NCI-H526 (cell line): Measurements from ENCODE around the gene PHF2.
"Not testable (repeated sequence)": the region's sequence is repeated elsewhere in the genome, so short reads cannot be mapped to it uniquely, and the experiment has no call there.

Experiments
- DNase-seq, 2 experiments: peaks; one replicate each; lab custom pipeline; 2025; lab: John Stamatoyannopoulos, UW

Gene PHF2

DNA sequence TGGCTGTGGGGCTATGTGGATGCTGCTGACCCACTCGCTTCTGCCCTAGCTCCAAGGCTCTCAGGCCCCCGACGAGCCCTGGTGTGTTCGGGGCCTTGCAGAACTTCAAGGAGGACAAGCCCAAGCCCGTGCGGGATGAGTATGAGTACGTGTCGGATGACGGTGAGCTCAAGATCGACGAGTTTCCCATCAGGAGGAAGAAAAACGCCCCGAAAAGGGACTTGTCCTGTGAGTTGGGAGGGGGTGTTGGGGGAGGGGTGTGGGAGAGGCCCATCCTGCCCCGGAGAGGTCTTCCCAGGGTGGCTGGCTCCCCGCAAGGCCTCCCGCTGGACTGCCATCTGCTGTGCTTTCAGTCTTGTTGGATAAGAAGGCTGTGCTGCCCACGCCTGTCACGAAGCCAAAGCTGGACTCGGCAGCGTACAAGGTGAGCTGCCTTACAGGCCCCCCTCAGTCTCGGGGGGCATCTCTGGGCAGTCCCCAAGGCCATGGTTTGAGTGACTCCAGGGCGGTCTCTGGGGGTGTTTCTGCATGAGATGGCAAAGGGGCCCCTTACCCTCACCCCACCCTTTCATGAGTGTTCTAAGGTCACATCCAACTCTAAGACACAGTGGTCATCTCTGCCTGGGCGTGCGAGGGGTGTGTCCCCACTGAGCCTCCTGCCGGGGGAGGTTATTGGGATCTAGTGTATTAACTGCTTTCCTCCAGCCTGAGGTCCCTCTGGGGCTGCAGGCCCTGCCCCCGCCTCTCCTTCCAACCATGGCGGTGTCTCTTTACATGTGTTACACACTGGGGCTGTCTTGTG is 89.5 kb downstream of the PHF2 start:
- DNase-seq = no peak

DNA sequence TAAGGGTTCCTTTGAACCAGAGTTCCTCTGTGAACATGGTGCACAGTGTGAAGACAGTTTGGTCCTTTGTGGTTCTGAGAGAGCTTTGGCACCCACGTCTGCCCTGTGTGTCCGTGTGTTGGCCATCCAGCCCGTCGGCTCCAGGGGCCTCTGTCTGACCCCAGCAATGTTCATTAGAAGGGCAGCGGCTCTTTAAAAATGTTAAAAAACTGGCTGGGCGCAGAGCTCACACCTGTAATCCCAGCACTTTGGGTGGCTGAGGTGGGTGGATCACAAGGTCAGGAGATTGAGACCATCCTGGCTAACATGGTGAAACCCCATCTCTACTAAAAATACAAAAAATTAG is 90.0 kb downstream of the PHF2 start:
- DNase-seq = not testable (repeated sequence)

DNA sequence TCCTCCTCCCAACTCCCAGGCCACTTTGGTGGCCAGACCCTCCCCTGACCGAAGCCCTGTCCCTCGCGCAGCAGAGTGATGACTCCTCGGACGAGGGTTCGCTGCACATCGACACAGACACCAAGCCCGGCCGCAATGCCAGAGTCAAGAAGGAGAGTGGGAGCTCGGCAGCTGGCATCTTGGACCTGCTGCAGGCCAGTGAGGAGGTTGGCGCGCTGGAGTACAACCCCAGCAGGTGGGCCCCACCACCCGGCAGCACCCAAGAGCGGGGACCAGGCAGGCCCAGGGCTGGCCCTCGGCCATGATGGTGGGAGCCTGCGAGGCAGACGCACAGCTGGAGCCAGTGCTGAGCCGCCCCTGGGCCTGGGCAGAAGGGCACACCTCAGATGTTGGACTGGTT is 90.6 kb downstream of the PHF2 start:
- DNase-seq = no peak

DNA sequence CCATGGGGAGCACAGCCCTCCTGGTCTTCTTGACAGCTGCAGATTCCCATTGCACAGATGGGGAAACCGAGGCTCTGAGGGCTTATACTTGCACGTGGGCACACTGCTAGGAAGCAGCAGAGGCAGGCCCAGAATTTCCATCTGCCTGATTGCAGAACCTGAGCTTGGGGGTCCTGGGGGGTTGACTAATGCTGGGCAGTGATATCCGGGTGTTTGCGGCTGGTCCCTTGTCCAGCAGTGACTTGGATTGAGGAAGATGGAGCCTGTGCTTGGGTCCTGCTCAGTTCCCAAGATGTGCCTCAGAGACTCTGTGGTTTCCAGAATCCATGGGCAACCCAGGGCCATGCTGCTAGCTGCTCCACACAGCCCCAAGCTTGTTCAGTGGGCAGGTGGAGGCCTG is 91.2 kb downstream of the PHF2 start:
- no peak for DNase-seq

DNA sequence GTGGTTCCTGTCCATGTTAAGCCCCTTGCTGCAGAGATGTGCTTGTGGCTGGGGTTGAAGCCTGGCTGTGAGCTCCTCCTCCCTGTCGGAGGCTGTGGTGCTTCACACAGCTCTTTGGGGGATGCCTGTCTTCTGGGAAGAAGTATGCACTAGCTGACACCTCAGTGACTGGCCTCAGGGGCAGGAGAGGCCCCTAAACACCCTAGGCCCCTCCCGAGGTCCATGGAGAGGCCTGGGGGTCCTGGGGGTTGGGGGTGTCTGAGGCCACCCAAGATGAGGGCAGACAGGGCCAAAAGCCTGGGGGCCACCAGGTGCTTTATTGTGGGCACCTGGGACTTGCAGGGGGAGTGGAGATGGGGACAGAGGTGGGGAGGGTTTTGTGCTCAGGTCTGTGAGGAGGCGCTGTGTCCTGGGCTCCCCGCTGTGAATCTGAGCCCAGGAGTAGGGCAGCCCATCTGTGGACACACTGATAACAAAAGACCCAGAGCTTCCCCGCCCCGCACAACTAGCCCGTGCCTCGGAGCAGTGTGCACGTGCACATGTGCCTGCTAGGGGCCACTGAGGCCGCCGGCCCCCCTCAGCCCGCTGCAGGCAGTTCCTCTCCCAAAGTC is 92.0 kb downstream of the PHF2 start:
- DNase-seq = no peak

DNA sequence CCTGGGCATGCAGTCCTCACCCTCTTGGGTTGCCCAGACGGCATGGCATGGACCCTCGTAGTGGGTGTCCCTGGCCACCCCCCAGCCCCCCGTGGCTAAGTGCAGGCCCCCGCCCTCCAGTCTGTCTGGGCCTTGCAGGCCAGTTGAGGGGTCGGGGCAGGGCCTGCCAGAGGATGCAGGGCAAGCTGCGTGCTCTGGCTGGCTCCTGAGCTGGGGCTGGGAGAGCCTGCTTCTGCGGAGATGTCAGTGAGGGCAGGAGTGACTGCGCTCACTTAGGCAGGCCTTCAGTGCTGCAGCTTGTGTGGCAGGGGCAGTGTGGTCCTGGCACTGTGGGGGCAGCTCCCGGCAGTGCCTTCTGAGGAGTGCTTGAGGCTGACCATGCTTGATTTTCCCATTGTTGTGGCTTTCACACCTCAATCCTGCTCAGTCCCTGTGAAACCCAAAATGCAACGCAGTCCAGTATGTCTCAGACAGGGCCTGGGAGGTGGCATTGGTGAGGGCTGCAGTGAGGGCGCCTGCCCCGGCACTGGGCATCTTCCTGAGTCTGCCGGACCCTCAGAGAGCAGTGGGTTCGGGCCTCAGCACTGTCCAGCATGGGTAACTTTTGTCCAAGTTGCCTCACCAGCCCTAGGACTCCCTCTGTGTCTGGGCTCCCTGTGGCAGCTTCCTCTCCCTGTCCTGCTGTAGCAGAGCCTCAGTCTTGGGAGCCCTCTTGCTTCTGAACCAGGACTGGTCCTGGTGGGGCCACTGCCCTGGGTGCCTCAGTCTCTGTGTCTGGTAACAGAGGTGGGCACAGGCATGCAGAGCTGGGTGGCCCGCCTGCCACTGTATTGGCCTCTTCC is 93.0 kb downstream of the PHF2 start:
- DNase-seq = no peak

DNA sequence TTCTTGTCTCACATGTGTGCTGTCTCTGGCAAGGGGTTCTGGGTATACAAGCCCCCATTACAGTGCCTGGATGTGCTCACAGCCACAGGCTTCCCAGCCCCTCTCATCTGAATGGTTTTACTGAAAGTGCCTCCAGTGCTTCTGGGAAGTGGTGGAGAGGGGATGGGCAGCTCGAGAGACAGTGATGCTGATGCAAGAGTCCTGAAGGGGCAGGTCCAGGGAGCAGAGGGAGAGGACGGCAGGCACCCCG is 93.5 kb downstream of the PHF2 start:
- no peak for DNase-seq

DNA sequence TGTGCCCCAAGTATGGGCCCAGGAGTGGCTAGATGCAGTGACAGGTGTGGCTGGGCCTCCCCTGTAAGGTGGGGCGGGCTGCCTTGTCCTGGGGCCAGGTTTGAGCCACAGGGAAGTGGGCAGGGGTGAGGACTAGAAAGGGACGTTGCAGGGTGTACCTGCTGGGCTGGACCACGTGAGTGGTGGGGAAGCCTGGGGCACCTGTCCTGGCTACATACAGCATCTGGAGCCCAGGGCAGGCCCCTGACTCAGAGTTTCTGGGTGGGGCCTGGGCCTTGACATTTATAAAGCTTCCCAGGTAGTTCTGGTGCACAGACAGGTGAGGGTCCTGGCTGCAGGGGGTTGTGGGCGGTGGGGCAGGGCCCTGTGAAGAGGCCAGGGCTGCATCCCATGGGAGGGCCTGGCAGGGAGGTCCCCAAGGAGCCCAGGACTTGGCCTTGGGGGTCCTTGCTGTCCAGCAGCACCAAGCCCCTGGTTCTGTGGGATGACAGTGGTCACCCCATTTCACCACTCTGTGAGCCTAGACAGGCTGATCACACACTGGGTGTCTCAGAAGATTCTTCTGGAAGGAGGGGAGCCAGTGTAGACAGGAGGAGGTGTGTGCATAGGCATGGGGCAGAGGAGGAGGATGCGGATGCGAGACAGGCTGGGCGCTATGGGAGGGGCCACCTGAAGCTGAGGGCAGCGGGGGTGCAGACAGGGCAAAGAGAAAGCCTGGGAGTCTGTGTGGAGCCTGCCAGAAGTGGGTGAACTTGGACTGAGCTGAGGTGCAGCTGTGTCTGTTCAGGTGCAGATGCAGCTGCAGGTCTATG is 94.0 kb downstream of the PHF2 start:
- DNase-seq = no peak

DNA sequence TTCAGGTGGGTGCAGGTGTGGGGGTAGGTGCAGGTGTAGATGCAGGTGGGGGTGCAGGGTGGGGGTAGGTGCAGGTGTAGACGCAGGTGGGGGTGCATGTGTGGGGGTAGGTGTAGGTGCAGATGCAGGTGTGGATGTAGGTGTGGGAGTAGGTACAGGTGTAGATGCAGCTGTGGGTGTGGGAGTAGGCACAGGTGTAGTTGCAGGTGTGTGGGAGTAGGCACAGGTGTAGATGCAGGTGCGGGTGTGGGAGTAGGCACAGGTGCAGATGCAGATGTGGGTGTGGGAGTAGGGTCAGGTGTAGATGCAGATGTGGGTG is 94.6 kb downstream of the PHF2 start:
- no peak for DNase-seq

DNA sequence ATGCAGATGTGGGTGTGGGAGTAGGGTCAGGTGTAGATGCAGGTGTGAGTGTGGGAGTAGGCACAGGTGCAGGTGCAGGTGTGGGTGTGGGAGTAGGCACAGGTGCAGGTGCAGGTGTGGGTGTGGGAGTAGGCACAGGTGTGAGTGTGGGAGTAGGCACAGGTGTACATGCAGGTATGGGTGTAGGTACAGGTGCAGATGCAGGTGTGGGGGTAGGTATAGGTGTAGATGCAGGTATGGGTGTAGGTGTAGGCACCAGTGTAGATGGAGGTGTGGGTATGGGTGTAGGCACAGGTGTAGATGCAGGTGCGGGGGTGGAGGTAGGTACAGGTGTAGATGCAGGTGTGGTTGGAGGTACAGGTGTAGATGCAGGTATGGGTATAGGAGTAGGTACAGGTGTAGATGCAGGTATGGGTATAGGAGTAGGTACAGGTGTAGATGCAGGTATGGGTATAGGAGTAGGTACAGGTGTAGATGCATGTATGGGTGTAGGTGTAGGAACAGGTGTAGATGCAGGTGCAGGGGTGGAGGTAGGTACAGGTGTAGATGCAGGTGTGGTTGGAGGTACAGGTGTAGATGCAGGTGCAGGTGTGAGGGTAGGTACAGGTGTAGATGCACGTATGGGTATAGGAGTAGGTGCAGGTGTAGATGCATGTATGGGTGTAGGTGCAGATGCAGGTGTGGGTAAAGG is 96.1 kb downstream of the PHF2 start:
- not testable (repeated sequence) for DNase-seq

DNA sequence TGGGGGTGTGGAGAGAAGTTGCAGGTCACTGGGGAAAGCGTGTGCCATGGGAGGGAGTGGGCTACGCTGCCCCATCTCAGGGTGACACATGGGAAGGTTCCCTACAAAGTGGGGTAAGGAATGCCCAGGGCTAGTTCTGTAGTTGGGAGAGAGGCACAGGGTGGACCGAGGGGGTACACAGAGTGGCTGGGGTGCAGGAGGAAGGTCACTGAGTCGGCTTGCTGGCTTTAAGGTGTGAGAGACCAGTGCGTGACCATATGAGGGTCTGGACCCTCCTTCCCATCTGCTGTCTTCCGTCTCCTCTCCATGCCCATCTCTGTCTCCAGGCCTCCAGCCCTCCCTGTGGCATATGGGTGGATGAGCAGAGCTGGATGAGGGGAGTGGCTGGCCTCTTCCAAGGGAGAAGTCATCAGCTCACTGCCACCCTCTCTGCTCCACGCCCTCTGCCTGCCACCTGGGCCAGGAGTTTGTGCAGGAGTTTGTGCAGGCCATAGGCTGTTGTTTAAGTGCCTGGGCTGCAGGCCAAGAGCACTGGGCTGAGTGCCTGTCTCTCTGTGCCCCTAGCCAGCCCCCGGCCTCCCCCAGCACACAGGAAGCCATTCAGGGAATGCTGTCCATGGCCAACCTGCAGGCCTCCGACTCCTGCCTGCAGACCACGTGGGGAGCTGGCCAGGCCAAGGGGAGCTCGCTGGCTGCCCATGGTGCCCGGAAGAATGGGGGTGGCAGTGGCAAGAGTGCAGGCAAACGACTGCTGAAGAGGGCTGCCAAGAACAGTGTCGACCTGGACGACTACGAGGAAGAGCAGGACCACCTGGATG is 96.8 kb downstream of the PHF2 start:
- no peak for DNase-seq

DNA sequence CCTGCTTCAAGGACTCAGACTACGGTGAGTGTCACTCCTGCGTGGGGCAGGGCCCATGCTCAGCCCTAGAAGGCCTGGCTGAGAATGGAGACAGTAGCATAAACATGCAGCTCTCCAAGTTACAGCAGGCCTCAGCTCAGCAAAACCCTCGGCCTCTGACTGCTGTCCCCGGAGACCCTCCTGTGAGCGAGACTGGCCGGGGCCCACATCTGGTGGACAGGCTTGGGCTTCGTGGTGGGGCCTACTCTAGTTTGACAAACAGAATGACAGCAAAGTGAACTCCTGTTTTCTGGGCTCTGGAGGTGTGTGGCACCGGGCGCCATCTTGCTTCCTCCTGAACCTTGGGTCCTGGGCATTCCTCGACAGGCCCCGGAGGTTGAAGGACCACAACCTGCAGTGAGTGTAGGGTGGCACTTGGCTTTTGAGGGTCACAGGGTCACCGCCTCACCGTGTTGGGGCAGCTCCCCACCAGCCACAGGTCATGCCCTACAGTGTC is 97.5 kb downstream of the PHF2 start:
- no peak for DNase-seq

DNA sequence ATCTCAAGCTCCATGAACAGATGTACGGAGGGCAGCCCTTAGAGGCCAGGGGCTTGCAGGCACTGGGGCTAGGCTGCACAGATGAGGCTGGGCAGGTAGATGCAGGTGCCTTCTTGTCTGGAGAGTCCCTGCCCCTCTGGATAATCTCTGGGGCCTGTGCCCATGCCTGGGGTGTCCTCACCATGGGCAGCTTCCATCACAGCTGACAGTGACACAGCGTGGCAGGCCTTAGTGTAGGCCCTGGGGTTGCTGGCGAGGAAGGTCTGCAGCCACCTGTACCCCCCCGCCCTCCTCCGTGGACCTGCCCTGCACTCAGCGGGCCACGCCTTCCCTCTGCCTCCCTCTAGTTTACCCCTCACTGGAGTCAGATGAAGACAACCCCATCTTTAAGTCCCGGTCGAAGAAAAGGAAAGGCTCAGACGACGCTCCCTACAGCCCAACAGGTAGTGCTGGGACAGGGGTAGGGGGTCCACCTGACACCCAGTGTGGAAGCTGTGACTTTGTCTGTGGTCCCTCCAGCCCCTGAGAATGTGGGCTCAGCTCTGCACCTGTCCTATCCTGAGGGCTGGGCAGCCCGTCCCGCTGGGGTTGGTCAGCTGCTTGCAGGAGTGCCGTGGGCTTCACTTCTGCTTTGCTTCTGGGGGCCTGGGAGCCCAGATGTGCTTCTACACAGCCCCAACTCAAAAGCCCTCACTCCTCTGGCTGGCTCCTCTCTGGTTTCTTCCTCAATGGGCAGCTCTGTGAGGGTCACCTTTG is 98.4 kb downstream of the PHF2 start:
- no peak for DNase-seq

DNA sequence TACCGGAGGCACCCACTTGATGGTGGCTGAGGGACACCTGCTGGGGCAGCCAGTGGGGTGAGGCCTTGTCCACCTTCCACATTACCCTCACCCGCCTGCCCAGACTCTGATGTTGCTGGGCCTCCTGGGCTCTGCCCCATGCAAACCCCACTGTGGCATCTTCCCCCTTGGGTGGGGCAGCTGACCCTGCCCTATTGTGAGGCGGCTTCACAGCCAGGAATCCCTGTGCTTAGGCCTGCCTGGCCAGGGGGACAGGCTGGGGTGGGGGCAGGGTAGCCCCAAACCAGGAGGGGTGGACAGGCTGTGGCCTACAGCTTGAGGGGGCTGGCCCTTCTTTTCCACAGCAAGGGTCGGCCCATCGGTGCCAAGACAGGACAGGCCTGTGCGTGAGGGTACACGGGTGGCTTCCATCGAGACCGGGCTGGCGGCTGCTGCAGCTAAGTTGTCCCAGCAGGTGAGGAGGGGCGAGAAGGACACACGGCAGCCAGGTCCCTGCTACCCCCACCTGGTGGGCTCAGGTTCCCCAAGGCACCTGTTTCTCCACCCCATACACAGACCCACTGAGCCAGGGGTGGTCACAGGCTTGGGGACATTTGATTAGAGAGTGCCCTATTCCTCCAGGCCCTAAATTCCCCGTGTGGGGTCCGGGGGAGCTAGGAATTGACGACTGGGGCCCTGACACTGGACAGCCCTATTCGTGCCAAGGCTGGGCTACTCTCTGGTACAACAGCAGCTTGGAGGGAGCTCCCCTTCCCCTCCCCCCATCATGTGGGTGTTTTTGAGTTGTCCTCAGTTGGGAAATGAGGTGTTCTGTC is 99.2 kb downstream of the PHF2 start:
- DNase-seq = no peak

DNA sequence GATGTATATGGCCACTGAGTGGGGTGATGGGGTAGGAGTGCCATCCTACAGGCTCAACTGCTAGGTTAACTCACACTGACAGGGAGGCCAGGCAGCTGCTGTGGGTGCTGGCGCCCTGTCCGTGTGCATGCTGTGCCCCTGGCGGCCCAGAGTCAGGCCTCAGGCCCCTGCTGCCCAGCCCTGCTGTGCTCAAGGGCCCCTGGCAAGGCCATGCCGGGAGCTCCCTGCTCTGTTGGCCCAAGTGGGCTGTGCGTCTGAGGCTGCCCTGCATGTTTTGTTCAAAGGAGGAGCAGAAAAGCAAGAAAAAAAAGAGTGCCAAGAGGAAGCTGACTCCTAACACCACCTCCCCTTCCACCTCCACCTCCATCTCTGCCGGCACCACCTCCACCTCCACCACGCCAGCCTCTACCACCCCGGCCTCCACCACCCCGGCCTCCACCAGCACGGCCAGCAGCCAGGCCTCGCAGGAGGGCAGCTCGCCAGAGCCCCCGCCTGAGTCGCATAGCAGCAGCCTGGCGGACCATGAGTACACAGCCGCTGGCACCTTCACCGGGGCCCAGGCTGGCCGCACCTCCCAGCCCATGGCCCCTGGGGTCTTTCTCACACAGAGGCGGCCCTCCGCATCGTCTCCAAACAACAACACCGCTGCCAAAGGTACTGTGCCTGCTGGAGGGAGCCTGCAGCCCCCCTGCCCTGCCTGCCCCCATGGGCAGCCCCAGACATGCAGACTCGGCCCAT is 100.1 kb downstream of the PHF2 start:
- no peak for DNase-seq

DNA sequence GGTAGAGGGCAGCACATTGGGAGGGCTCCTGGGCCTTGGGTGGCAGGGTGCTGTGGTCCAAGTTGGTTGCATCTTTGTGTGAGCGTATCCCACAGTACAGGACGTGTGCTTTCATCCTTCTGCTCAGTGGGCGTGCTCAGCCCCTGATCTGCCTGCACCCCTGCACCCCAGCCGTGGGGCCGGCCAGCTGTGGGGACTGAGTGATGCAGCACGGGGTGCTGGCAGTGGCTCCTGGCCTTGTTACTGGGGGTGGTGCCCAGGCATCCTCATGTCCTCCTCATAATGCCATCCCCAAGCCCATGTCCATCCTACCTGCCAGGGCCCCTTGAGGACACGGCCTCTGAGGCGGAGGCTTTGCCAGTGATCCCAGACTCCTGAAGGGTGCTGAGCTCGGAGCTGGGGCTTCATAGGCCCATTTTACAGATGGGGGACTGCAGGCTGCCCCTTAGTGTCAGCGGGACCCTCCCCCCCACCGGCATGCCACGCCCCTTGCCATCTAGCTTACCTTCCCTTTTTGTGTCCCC is 100.7 kb downstream of the PHF2 start:
- no peak for DNase-seq

DNA sequence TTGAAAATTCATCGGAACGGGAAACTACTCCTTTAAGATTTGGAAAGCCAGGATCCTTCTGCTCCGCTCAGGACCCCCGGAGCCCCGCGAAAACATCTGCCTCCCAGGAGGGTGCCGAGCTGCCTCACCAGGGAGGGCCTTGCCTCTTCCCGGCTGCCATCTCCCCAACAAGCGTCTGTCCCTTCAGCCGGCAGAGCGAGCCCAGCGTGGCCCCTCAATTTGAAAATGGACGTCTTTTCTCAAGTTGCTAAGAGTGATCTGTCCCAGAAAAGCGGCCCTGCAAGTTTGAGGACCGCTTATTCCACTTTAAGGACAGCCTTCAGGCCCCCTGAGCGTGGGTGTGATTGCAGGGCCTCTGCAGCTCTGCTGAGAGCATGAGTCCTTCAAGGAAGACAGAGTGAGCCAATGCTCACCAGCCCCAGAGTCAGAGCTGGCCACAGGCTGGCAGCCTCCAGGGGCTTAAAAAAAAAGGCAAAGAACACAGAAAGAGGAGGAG is 101.3 kb downstream of the PHF2 start:
- no peak for DNase-seq
